B cell (primary cell): ENCODE results near the gene CCDC136. TPM values are rescaled to one million over a fixed set of nuclear protein-coding genes. Genes with fewer than 3 reads are reported as not detected.

Experiments
- ATAC-seq: fragments of 200-7000 bp; cut with Tn5 transposase; one replicate; pipeline ENCODE4 v1.10.0; 2021; ENCODE audit warnings: low read depth, mild to moderate bottlenecking, moderate number of reproducible peaks, moderate library complexity
- CTCF ChIA-PET: fragments of 350-600 bp; sonication (Branson Sonifier 250); formaldehyde crosslinking; loops from one replicate; lab custom pipeline; 2021; ENCODE audit warnings: antibody characterized with exemption, inconsistent platforms; lab: Charles Lee
- POLR2A ChIA-PET: fragments of 350-600 bp; sonication (Branson Sonifier 250); formaldehyde crosslinking; loops from one replicate; lab custom pipeline; 2021; ENCODE audit warnings: antibody characterized with exemption; lab: Charles Lee
- DNase-seq: peaks from one replicate; pipeline ENCODE4 v3.0.0; 2013
- H2AFZ ChIP-seq: 2 replicates; pipeline ENCODE4 v1.6.1; 2012; ENCODE audit warnings: mild to moderate bottlenecking, low read depth, low read length; ENCODE audit not compliant: insufficient read depth, poor library complexity, severe bottlenecking
- H3K27ac ChIP-seq, 2 donors: 1 replicate in 1 of 2; 2 replicates in 1 of 2; pipeline ENCODE4 v1.5.1; 2012 to 2013; ENCODE audit warnings: low read length in 2 of 2, mild to moderate bottlenecking in 2 of 2, moderate library complexity in 1 of 2
- H3K27me3 ChIP-seq, 4 experiments: fragments of 200-600 bp in 1 of 4; sonication (generic) in 1 of 4; replicated peaks in 1 of 4; 1 replicate in 2 of 4; 2 replicates in 2 of 4; pipeline versions ENCODE4 v1.6.1 to v1.7.0; 2013 to 2016; ENCODE audit warnings: low read length in 3 of 4, mild to moderate bottlenecking in 2 of 4, mixed read lengths in 1 of 4, moderate library complexity in 1 of 4; ENCODE audit not compliant: insufficient read depth in 4 of 4, control insufficient read depth in 3 of 4; ENCODE audit errors: control extremely low read depth in 1 of 4
- H3K36me3 ChIP-seq, 2 experiments: replicated peaks in 1 of 2; 1 replicate in 1 of 2; 2 replicates in 1 of 2; pipeline versions ENCODE4 v1.6.1 to v1.7.1; 2013; ENCODE audit warnings: low read length in 1 of 2; ENCODE audit not compliant: insufficient read depth in 2 of 2, control insufficient read depth in 1 of 2; ENCODE audit errors: control extremely low read depth in 1 of 2, extremely low read depth in 1 of 2
- H3K4me1 ChIP-seq, 2 donors: fragments of 200-600 bp in 1 of 2; sonication (generic) in 1 of 2; 1 replicate in 1 of 2; 2 replicates in 1 of 2; pipeline versions ENCODE4 v1.5.1 to v1.6.1; 2013 to 2017; ENCODE audit warnings: low read length in 2 of 2; ENCODE audit not compliant: control insufficient read depth in 2 of 2, insufficient read depth in 2 of 2
- H3K4me2 ChIP-seq: replicated peaks from 2 replicates; pipeline ENCODE3; 2012; ENCODE audit warnings: mild to moderate bottlenecking, low read depth, low read length; ENCODE audit not compliant: poor library complexity, severe bottlenecking
- H3K4me3 ChIP-seq, 5 experiments: fragments of 200-600 bp in 1 of 5; sonication (generic) in 1 of 5; 1 replicate in 3 of 5; 2 replicates in 2 of 5; pipeline versions ENCODE4 v1.5.1 to v1.7.0; 2011 to 2016; ENCODE audit warnings: low read length in 4 of 5, mild to moderate bottlenecking in 4 of 5, low read depth in 2 of 5, control low read depth in 1 of 5, moderate library complexity in 1 of 5; ENCODE audit not compliant: insufficient read depth in 1 of 5; ENCODE audit errors: control extremely low read depth in 1 of 5, extremely low read depth in 1 of 5
- H3K79me2 ChIP-seq: fragments of 200-600 bp; sonication (generic); one replicate; pipeline ENCODE4 v1.6.0; 2016; ENCODE audit warnings: low read length; ENCODE audit not compliant: control insufficient read depth, insufficient read depth
- H3K9ac ChIP-seq: fragments of 200-600 bp; sonication (generic); 2 replicates; pipeline ENCODE4 v1.6.1; 2017; ENCODE audit warnings: mild to moderate bottlenecking, low read length, moderate library complexity
- H3K9me3 ChIP-seq, 3 donors: one replicate each; pipeline versions ENCODE4 v1.6.1 to v1.7.1; 2013; ENCODE audit warnings: low read length in 2 of 3; ENCODE audit not compliant: control insufficient read depth in 2 of 3, insufficient read depth in 1 of 3; ENCODE audit errors: control extremely low read depth in 1 of 3
- H4K20me1 ChIP-seq: 2 replicates; pipeline ENCODE4 v1.6.0; 2012; ENCODE audit warnings: mild to moderate bottlenecking, low read length; ENCODE audit not compliant: insufficient read depth, control insufficient read depth, poor library complexity, severe bottlenecking
- H3K27ac Mint-ChIP-seq: one replicate; pipeline ENCODE4 v1.8.0; 2021; ENCODE audit warnings: mixed read lengths
- H3K27me3 Mint-ChIP-seq: one replicate; pipeline ENCODE4 v1.8.0; 2021; ENCODE audit warnings: mixed read lengths
- H3K4me1 Mint-ChIP-seq: one replicate; pipeline ENCODE4 v1.8.0; 2021; ENCODE audit warnings: mixed read lengths
- H3K4me3 Mint-ChIP-seq: one replicate; pipeline ENCODE4 v1.8.0; 2021; ENCODE audit warnings: mixed read lengths
- H3K9me3 Mint-ChIP-seq: one replicate; pipeline ENCODE4 v1.8.0; 2022; ENCODE audit warnings: mixed read lengths; ENCODE audit not compliant: insufficient read depth
- EZH2 ChIP-seq: IDR thresholded peaks from 2 replicates; pipeline ENCODE4 v1.6.1; 2012; ENCODE audit warnings: borderline replicate concordance, low read depth, mild to moderate bottlenecking, moderate library complexity, low read length; ENCODE audit not compliant: insufficient read depth, poor library complexity, severe bottlenecking
- WGBS: methylation state at CpG from one replicate; pipeline ENCODE4 v1.1.5; 2013; ENCODE audit warnings: missing lambda C conversion rate; ENCODE audit not compliant: insufficient coverage; 5-methylcytosine and 5-hydroxymethylcytosine counted together
- intact Hi-C: fragments of 100-400 bp; cut with micrococcal nuclease; formaldehyde crosslinking; loops from one replicate; pipeline ENCODE4 v1.10.0; 2022
- polyA plus RNA-seq: library from polyadenylated mRNA; depleted of rRNA; stranded (reverse); fragments of >200 nt; gene quantifications from 2 replicates; pipeline ENCODE4 v1.2.3, GENCODE V29; 2012
- total RNA-seq, 2 donors: library from RNA; stranded (reverse); fragments of 120-200 nt in 1 of 2; gene quantifications; 1 replicate in 1 of 2; 2 replicates in 1 of 2; pipeline versions ENCODE4 v1.2.3 to v1.2.4, GENCODE V29; 2013 to 2022
- TF ChIP-seq, protein P1 (sequence below): fragments of 200-600 bp; IDR thresholded peaks from one replicate; pipeline ENCODE4 v1.8.0; 2022; ENCODE audit warnings: antibody characterized with exemption, mild to moderate bottlenecking

CCDC136 gene
- total and polyA plus RNA-seq, 2 donors (not counting 1 experiment from before 2014, with no cell fraction given): 2.2 to 13.9 TPM

DNA sequence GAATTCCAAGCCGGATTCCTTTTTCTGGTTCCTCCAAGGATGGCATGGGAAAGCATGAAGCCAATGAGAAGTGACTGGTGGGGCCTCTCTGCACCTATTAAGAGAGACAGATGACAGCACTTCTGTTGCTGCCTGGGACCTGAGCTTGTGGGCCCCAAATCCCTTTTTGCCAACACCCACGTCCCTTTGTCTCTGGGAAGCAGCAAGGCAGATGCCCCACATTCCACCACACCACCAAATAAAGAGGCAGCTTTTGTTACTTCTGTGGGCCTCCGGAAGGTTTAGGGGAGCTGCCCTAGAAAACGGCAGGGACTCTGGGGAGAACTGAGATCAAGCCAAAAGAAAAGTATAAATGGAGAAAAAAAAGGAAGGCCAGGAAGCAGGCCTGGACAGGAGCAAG lies 3.4 kb downstream of the CCDC136 start:
- H3K27ac Mint-ChIP-seq: no peak overlapping the region
- peaks cover 6% of the 10 kb centered on the region for H3K4me1 Mint-ChIP-seq
- Histone ChIP-seq H3K27ac (no peak overlapping the region), H3K9ac (no peak overlapping the region), H3K4me1 (peaks cover 9 to 15% of the 10 kb centered on the region in 2 donors), H3K27me3 (no peaks in the 10 kb centered on the region), H3K9me3 (no peaks in the 10 kb centered on the region), H3K79me2 (no peaks in the 10 kb centered on the region), H4K20me1 (no peaks in the 10 kb centered on the region), H3K4me3 (no peak overlapping the region), H2AFZ (no peak overlapping the region), H3K36me3 (no peaks in the 10 kb centered on the region), H3K4me2 (no peak overlapping the region)
- no peak for DNase-seq
- POLR2A ChIA-PET: interaction anchor here (0.6 kb wide), 1 partner anchor 222 kb away, joined by 3 read pairs; no protein-coding TSS in a partner anchor
- H3K4me3 Mint-ChIP-seq: no peak overlapping the region
- CTCF ChIA-PET: interaction anchor here (0.5 to 0.9 kb wide), 2 partner anchors 88 to 368 kb away, joined by 4 read pairs; no protein-coding TSS in a partner anchor
- WGBS: 94% methylated on average over 2 of the region's 4 CpGs
- TF ChIP-seq EZH2: no peak
- TF ChIP-seq, protein P1, sequence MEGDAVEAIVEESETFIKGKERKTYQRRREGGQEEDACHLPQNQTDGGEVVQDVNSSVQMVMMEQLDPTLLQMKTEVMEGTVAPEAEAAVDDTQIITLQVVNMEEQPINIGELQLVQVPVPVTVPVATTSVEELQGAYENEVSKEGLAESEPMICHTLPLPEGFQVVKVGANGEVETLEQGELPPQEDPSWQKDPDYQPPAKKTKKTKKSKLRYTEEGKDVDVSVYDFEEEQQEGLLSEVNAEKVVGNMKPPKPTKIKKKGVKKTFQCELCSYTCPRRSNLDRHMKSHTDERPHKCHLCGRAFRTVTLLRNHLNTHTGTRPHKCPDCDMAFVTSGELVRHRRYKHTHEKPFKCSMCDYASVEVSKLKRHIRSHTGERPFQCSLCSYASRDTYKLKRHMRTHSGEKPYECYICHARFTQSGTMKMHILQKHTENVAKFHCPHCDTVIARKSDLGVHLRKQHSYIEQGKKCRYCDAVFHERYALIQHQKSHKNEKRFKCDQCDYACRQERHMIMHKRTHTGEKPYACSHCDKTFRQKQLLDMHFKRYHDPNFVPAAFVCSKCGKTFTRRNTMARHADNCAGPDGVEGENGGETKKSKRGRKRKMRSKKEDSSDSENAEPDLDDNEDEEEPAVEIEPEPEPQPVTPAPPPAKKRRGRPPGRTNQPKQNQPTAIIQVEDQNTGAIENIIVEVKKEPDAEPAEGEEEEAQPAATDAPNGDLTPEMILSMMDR: no peak
- intact Hi-C loops: no loop called here
- no peaks in the 10 kb centered on the region for H3K27me3 Mint-ChIP-seq
- no peak for ATAC-seq
- no peaks in the 10 kb centered on the region for H3K9me3 Mint-ChIP-seq

DNA sequence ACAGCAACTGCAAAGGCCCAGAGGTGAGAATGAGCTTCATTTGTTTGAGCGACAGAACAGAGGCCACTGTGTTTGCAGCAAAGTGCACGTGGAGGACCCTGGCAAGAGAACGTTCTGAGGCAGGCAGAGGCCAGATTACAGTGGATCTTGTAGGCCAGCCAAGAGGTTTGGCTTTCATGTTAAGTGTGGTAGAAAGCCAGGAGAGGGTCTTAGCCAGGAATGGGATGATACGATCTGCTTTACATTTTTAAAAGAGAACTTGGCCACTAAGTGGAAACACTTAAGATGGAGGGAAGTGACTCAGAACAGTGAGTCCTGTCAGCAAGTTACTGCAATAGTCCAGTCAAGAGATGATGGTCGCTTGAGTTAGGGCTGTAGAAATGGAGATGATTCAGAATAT lies 4.6 kb downstream of the CCDC136 start:
- no peak overlapping the region for H3K4me2 ChIP-seq
- H3K27ac Mint-ChIP-seq: no peak overlapping the region
- peaks cover 5 to 9% of the 10 kb centered on the region in 2 donors for H3K4me1 ChIP-seq
- H3K27me3 Mint-ChIP-seq: no peaks in the 10 kb centered on the region
- 89% methylated on average over 4 of the region's 5 CpGs for WGBS
- TF ChIP-seq EZH2: no peak
- TF ChIP-seq, protein P1: no peak
- H2AFZ ChIP-seq: no peak overlapping the region
- intact Hi-C loops: no loop called here
- H3K4me3 ChIP-seq: no peak overlapping the region
- ChIA-PET POLR2A (interaction anchor here (0.6 kb wide), 1 partner anchor 30 kb away, joined by 7 read pairs; no protein-coding TSS in a partner anchor), CTCF (interaction anchor here (0.9 kb wide), 1 partner anchor 87 kb away, joined by 3 read pairs; no protein-coding TSS in a partner anchor)
- no peaks in the 10 kb centered on the region for H3K9me3 Mint-ChIP-seq
- H3K9ac ChIP-seq: no peak overlapping the region
- H3K9me3 ChIP-seq: no peaks in the 10 kb centered on the region
- peaks cover 2% of the 10 kb centered on the region for H3K4me1 Mint-ChIP-seq
- no peaks in the 10 kb centered on the region for H4K20me1 ChIP-seq
- no peaks in the 10 kb centered on the region for H3K36me3 ChIP-seq
- ATAC-seq: no peak
- H3K4me3 Mint-ChIP-seq: no peak overlapping the region
- no peaks in the 10 kb centered on the region for H3K79me2 ChIP-seq
- no peak for DNase-seq
- H3K27me3 ChIP-seq: no peaks in the 10 kb centered on the region
- no peak overlapping the region for H3K27ac ChIP-seq
